UCSD-AML1 (cell line): ENCODE results near the gene MTFP1.
"Not testable (repeated sequence)": the region's sequence is repeated elsewhere in the genome, so short reads cannot be mapped to it uniquely, and the experiment has no call there.

ENCODE experiments used
- DNase-seq: peaks from one replicate; lab custom pipeline; 2025; ENCODE audit not compliant: unreplicated experiment; lab: John Stamatoyannopoulos, UW

The MTFP1 gene

GRCh38 chr22:30453731-30454510 lies 28.4 kb downstream of the MTFP1 start:
- peak; percentile 16 for DNase-seq

GRCh38 chr22:30455075-30455840 lies 29.7 kb downstream of the MTFP1 start:
- DNase-seq, result no peak

GRCh38 chr22:30457981-30458380 lies 32.4 kb downstream of the MTFP1 start:
- DNase-seq, result no peak

GRCh38 chr22:30459181-30460052 lies 33.8 kb downstream of the MTFP1 start:
- DNase-seq, result peak; percentile 20

GRCh38 chr22:30460147-30460546 lies 34.6 kb downstream of the MTFP1 start:
- DNase-seq, result no peak

GRCh38 chr22:30460555-30460954 lies 35.0 kb downstream of the MTFP1 start:
- DNase-seq, result not testable (repeated sequence)

- no peak for DNase-seq
These were observed 43.6 kb downstream of the MTFP1 start for GRCh38 chr22:30469165-30469564.

GRCh38 chr22:30470655-30471054 lies 45.1 kb downstream of the MTFP1 start:
- no peak for DNase-seq

GRCh38 chr22:30471616-30472318 lies 46.2 kb downstream of the MTFP1 start, which contains the start of gene SEC14L3:
Gene SEC14L3, minus strand, starts transcription at chr22:30472017. Its CDS starts 59 bp downstream, at chr22:30471958.
- DNase-seq, result no peak

- no peak for DNase-seq
These were observed 47.6 kb downstream of the MTFP1 start for GRCh38 chr22:30472994-30473720.

GRCh38 chr22:30474121-30474520 lies 48.6 kb downstream of the MTFP1 start:
- no peak for DNase-seq

GRCh38 chr22:30474683-30475424 lies 49.3 kb downstream of the MTFP1 start:
- DNase-seq, result no peak
